ENCODE measurements around the gene HPSE2.

HPSE2 gene

GRCh38 chr10:98414578-98414931 is 821.1 kb downstream of the HPSE2 start:
- peak overlapping the region; percentile 92 for H3K27ac ChIP-seq
- no peak for TF ChIP-seq CTCF (conservative IDR thresholded peaks at IDR 0.05)

- no peak for TF ChIP-seq CTCF (conservative IDR thresholded peaks at IDR 0.05)
- H3K27ac ChIP-seq = no peak overlapping the region
Observed at GRCh38 chr10:98411768-98412167, 823.9 kb downstream of the HPSE2 start.

GRCh38 chr10:98411166-98411565 is 824.5 kb downstream of the HPSE2 start:
- no peak overlapping the region for H3K27ac ChIP-seq
- TF ChIP-seq CTCF (conservative IDR thresholded peaks at IDR 0.05) = no peak

- TF ChIP-seq CTCF (conservative IDR thresholded peaks at IDR 0.05) = no peak
- no peak overlapping the region for H3K27ac ChIP-seq
Observed at GRCh38 chr10:98410759-98411158, 824.9 kb downstream of the HPSE2 start.

GRCh38 chr10:98410135-98410743 is 825.4 kb downstream of the HPSE2 start:
- no peak for TF ChIP-seq CTCF (conservative IDR thresholded peaks at IDR 0.05)
- H3K27ac ChIP-seq = no peak overlapping the region

- no peak overlapping the region for H3K27ac ChIP-seq
- no peak for TF ChIP-seq CTCF (conservative IDR thresholded peaks at IDR 0.05)
Observed at GRCh38 chr10:98408799-98409198, 826.9 kb downstream of the HPSE2 start.

GRCh38 chr10:98407744-98408241 is 827.9 kb downstream of the HPSE2 start:
- TF ChIP-seq CTCF (conservative IDR thresholded peaks at IDR 0.05) = no peak
- no peak overlapping the region for H3K27ac ChIP-seq

Data from VCaP (cell line).